GM18861 (cell line): ENCODE data around the gene ABTB1.

Experiments used
- ATAC-seq: cut with Tn5 transposase; IDR thresholded peaks from one replicate; pipeline ENCODE4 v1.9.1; 2021; ENCODE audit not compliant: unreplicated experiment

Gene ABTB1

GRCh38 chr3:127672429-127673190 lies at the start of gene ABTB1:
ABTB1 (plus strand) TSS chr3:127672952; CDS start chr3:127673026, 74 bp downstream.
- ATAC-seq = no peak

- no peak for ATAC-seq
These were observed 48.7 kb upstream of the ABTB1 start for GRCh38 chr3:127624063-127624462.

GRCh38 chr3:127625821-127626220 lies 46.9 kb upstream of the ABTB1 start:
- ATAC-seq = no peak

- ATAC-seq = no peak
These were observed 44.3 kb upstream of the ABTB1 start for GRCh38 chr3:127628426-127628787.

- ATAC-seq = no peak
These were observed 43.8 kb upstream of the ABTB1 start, which contains the start of gene PODXL2 for GRCh38 chr3:127628788-127629466. PODXL2 (plus strand) TSS chr3:127629185; CDS start chr3:127629220, 35 bp downstream.

- no peak for ATAC-seq
These were observed 43.0 kb upstream of the ABTB1 start for GRCh38 chr3:127629467-127630403.

GRCh38 chr3:127630811-127631714 lies 41.7 kb upstream of the ABTB1 start:
- no peak for ATAC-seq

GRCh38 chr3:127632035-127632820 lies 40.5 kb upstream of the ABTB1 start:
- ATAC-seq = no peak

GRCh38 chr3:127634653-127635052 lies 38.1 kb upstream of the ABTB1 start:
- ATAC-seq = no peak

- ATAC-seq = no peak
These were observed 35.2 kb upstream of the ABTB1 start for GRCh38 chr3:127637546-127637945.

- no peak for ATAC-seq
These were observed 34.8 kb upstream of the ABTB1 start for GRCh38 chr3:127637971-127638370.

GRCh38 chr3:127639173-127640041 lies 33.3 kb upstream of the ABTB1 start:
- ATAC-seq = no peak

GRCh38 chr3:127640042-127640355 lies 32.8 kb upstream of the ABTB1 start:
- ATAC-seq = no peak

- no peak for ATAC-seq
These were observed 27.9 kb upstream of the ABTB1 start for GRCh38 chr3:127644641-127645370.

GRCh38 chr3:127645371-127646015 lies 27.3 kb upstream of the ABTB1 start:
- ATAC-seq = no peak

- no peak for ATAC-seq
These were observed 26.2 kb upstream of the ABTB1 start for GRCh38 chr3:127646501-127647046.

GRCh38 chr3:127647166-127647844 lies 25.4 kb upstream of the ABTB1 start:
- no peak for ATAC-seq
